Activated naive CD8-positive, alpha-beta T cell treated with anti-CD3 and anti-CD28 coated beads, Interleukin-2, amount 50 U/mL, for 24 hours (primary cell): ENCODE data around the gene OR6C3.
"Not testable (repeated sequence)": the region's sequence is repeated elsewhere in the genome, so short reads cannot be mapped to it uniquely, and the experiment has no call there.

Experiments
- ATAC-seq: fragments of 150-1000 bp; cut with Tn5 transposase; one replicate; pipeline ENCODE4 v1.10.0; 2021
- DNase-seq: peaks from one replicate; pipeline ENCODE4 v3.0.0; 2021
- H3K27ac Mint-ChIP-seq: one replicate; pipeline ENCODE4 v1.8.0; 2021; ENCODE audit warnings: mild to moderate bottlenecking, mixed read lengths
- H3K27me3 Mint-ChIP-seq: one replicate; pipeline ENCODE4 v1.8.0; 2021; ENCODE audit warnings: mixed read lengths
- H3K36me3 Mint-ChIP-seq: one replicate; pipeline ENCODE4 v1.8.0; 2021; ENCODE audit warnings: low read depth, mixed read lengths
- H3K4me1 Mint-ChIP-seq: one replicate; pipeline ENCODE4 v1.8.0; 2021; ENCODE audit warnings: mixed read lengths
- H3K4me3 Mint-ChIP-seq: one replicate; pipeline ENCODE4 v1.8.0; 2021; ENCODE audit warnings: mild to moderate bottlenecking, moderate library complexity, mixed read lengths
- H3K9me3 Mint-ChIP-seq: one replicate; pipeline ENCODE4 v1.8.0; 2021; ENCODE audit warnings: mixed read lengths

The OR6C3 gene

DNA sequence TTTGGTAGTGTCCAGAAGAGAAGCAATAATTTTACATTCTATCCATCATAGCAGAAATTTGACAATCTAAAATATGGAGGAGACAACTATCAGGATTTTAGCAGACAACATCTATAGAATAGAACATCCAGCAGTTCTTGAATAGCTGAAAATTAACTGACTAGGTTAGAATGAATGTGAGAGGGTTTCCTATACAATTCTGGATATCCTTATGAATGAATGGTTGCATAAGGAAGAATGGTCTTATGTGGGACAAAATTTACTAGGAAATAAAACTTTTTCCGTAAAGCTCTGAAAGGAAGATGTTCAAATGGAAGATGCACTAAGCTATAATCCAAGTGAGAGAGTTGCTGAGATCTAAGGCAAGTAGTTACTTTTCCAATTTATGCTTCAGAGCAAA lies at the start of gene OR6C3:
Gene OR6C3, plus strand, starts transcription at position 301 of the 400 bp plus-strand sequence. CDS start 955 bp downstream, outside the sequence.
- ATAC-seq (no peak), DNase-seq (no peak)
- Mint-ChIP-seq H3K27me3 (peaks cover 22% of the 10 kb centered on the region), H3K36me3 (no peaks in the 10 kb centered on the region), H3K4me1 (no peaks in the 10 kb centered on the region), H3K9me3 (no peaks in the 10 kb centered on the region), H3K27ac (no peak within 1 kb of the TSS), H3K4me3 (no peak within 1 kb of the TSS)

DNA sequence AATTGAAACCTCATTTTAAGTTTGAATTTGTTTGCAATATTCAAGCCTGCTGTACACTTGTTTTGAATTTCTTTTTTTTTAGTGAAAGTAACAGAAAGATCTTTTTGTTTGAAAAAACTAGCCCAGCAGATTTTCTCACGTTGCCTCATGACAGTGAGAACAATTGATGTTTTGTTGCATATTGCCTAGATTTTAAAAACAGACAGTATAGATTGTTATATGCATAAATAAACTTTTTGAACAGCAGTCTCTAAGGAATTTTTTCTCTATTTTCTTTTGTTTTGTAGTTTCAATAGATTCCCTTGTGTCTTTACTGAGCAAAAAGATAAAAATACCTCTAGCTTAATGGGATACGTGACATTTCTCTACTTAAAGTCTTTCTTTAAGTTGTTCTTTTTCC lies 49.6 kb upstream of the OR6C3 start:
- Mint-ChIP-seq H3K4me3 (no peak overlapping the region), H3K36me3 (no peaks in the 10 kb centered on the region), H3K27me3 (peaks cover 19% of the 10 kb centered on the region), H3K27ac (no peak overlapping the region), H3K4me1 (no peaks in the 10 kb centered on the region), H3K9me3 (no peaks in the 10 kb centered on the region)
- DNase-seq (no peak), ATAC-seq (no peak)

DNA sequence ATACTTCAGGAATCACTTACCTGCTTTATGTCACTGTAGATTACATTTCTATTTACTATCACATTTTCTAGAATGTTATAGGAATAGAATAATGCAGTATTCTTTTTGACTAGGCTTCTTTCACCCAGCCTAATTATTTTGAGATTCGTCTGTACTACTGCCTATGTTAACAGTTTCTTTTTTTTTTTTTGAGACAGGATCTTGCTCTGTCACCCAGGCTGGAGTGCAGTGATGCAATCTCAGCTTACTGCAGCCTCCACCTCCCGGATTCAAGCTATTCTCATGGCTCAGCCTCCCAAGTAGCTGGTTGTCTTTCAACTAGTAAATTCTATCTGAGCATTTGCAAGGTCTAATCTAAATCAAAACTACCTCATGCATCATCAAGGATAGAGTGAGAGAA lies 40.5 kb upstream of the OR6C3 start:
- no peaks in the 10 kb centered on the region for H3K36me3 Mint-ChIP-seq
- H3K9me3 Mint-ChIP-seq = no peaks in the 10 kb centered on the region
- ATAC-seq (no peak), DNase-seq (no peak)
- no peak overlapping the region for H3K4me3 Mint-ChIP-seq
- no peaks in the 10 kb centered on the region for H3K4me1 Mint-ChIP-seq
- H3K27ac Mint-ChIP-seq = no peak overlapping the region
- H3K27me3 Mint-ChIP-seq = peaks cover 12% of the 10 kb centered on the region

DNA sequence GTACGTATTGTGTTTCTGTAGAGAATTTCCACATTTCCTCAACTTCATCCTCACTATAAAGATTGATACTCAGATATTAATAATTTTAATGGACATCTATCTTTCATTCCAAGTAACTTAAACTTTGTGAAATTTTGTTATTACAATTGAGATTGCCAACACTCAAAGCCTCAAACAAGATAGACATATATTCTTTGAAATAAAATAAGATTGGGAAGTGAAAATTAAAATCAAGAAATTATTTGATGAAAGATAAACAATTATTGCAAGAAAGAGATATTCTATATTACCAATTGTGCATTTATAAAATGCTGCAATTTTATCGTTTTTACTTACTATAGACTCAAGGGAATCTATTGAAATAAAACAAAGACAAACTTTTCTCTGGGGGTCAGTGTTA lies 34.1 kb upstream of the OR6C3 start, which contains the start of gene OR6C6:
Gene OR6C6, minus strand, starts transcription at position 101 of the 400 bp plus-strand sequence. CDS start 1,337 bp downstream, outside the sequence.
- no peaks in the 10 kb centered on the region for H3K36me3 Mint-ChIP-seq
- H3K4me3 Mint-ChIP-seq = no peak within 1 kb of the TSS
- ATAC-seq (no peak), DNase-seq (no peak)
- peaks cover 25% of the 10 kb centered on the region for H3K27me3 Mint-ChIP-seq
- H3K9me3 Mint-ChIP-seq = peaks cover 4% of the 10 kb centered on the region
- no peaks in the 10 kb centered on the region for H3K4me1 Mint-ChIP-seq
- H3K27ac Mint-ChIP-seq = no peak within 1 kb of the TSS

DNA sequence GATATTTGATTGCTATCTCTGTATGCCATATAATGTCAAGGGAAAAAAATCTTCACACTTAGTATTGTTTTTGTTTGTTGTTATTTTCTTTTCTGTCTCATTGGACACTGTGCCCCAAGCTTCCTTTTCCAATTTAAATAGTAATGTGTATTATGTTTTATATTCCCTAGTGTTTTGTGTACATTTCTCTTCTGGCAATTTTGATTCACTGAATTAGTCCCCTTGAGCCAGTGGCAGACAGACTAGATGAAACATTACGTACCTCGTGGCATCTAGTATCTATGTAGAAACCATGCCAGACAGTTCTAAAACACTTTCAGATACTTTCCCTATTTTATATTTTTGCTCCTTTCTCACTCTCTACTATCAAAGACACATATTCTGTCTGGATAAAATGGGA lies 16.5 kb upstream of the OR6C3 start, which contains the start of gene OR6C1:
Gene OR6C1, plus strand, starts transcription at position 301 of the 400 bp plus-strand sequence. CDS start 6,257 bp downstream, outside the sequence.
- Mint-ChIP-seq H3K9me3 (no peaks in the 10 kb centered on the region), H3K4me1 (no peaks in the 10 kb centered on the region), H3K27ac (no peak within 1 kb of the TSS), H3K36me3 (no peaks in the 10 kb centered on the region), H3K27me3 (peaks cover 11% of the 10 kb centered on the region), H3K4me3 (no peak within 1 kb of the TSS)
- ATAC-seq (no peak), DNase-seq (no peak)

DNA sequence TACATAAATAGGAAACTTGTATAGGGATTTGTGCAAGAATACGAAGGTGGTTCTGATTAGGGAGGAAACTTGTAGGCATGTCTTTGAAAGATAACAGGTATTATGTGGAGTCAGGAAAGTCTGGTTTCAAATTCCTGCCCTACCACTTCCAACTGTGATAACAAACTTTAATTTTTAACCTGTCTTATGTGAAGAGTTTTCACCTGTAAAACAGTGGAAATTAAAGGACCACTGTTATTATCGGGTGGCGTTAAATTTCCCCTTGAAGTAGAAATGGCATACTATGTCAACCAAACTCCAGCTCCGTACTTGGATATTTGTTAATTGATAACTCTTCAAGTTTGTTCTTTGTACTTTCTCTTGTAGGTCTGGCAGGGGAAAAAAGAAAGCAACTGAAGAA lies 10.3 kb upstream of the OR6C3 start:
- Mint-ChIP-seq H3K9me3 (no peaks in the 10 kb centered on the region), H3K4me3 (no peak overlapping the region), H3K4me1 (no peaks in the 10 kb centered on the region), H3K27ac (no peak overlapping the region), H3K27me3 (peaks cover 14% of the 10 kb centered on the region), H3K36me3 (no peaks in the 10 kb centered on the region)
- ATAC-seq (no peak), DNase-seq (no peak)

DNA sequence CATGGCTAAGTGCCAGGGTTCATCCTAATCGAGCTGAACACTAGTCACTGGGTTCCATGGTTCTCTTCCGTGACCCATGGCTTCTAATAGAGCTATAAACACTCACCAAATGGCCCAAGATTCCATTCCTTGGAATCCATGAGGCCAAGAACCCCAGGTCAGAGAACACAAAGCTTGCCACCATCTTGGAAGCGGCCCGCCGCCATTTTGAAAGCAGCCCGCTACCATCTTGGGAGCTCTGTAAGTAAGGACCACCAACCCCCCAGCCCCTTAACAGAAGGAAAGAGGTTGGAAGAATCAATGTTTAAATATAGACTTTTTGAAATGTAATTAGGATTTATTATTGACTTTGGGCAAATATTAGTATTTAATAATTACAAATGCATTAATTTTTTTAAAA lies 4.7 kb upstream of the OR6C3 start:
- DNase-seq, H3K9me3 Mint-ChIP-seq, H3K27ac Mint-ChIP-seq, ATAC-seq, H3K4me3 Mint-ChIP-seq, H3K4me1 Mint-ChIP-seq, H3K36me3 Mint-ChIP-seq: not testable (repeated sequence)
- peaks cover 16% of the 10 kb centered on the region for H3K27me3 Mint-ChIP-seq

DNA sequence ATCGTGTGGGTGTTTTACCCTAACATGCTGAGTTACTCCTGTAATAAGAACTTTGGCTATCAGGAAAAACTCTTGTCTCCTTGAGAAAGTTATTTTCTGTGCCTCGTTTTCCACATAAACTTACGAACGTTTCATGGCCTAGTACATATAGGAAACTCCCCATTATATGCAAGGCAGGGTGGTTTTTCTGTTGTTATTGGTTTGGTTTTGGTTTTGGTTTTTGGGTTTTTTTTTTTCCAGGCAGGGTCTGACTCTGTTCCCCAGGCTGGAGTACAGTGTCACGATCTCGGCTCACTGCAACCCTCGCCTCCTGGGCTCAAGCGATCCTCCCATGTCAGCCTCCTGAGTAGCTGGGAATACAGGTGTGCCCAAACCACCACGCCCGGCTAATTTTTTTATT lies 5.5 kb downstream of the OR6C3 start:
- H3K4me3 Mint-ChIP-seq = no peak overlapping the region
- ATAC-seq (no peak), DNase-seq (no peak)
- no peaks in the 10 kb centered on the region for H3K4me1 Mint-ChIP-seq
- no peaks in the 10 kb centered on the region for H3K9me3 Mint-ChIP-seq
- peaks cover 26% of the 10 kb centered on the region for H3K27me3 Mint-ChIP-seq
- no peak overlapping the region for H3K27ac Mint-ChIP-seq
- H3K36me3 Mint-ChIP-seq = no peaks in the 10 kb centered on the region

DNA sequence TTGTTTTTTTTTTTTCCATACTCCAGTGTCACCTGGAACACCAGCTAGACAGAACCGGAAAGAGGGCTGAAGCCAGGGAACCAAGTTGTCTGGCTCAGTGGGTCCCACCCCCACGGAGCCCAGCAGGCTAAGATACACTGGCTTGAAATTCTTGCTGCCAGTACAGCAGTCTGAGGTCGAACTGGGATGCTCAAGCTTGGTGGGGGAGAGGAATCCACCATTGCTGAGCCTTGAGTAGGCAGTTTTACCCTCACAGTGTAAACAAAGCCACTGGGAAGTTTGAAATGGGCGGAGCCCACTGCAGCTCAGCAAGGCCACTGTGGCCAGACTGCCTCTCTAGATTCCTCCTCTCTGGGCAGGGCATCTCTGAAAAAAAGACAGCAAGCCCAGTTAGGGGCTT lies 24.8 kb downstream of the OR6C3 start:
- not testable (repeated sequence) for H3K36me3 Mint-ChIP-seq, ATAC-seq, DNase-seq, H3K27ac Mint-ChIP-seq, H3K9me3 Mint-ChIP-seq, H3K4me1 Mint-ChIP-seq, H3K4me3 Mint-ChIP-seq
- H3K27me3 Mint-ChIP-seq = peaks cover 23% of the 10 kb centered on the region

DNA sequence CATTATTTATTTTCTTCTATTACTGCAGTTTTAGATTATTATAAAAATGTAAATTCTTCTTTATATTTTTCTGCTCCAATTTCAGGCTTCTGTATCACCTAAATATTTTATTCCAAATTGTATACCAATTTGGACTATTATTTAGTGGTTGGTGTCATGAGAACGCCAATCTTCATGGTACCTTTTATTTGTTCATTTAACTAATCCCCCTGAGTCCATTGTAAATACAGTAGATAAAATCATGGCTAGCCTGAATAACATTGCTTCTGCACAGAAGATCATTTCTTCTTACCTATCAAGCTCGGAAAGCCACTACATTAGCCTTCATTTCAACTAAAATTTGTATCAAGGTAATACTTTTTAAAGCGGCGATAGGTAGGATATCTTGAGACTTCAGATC lies 32.1 kb downstream of the OR6C3 start, which contains the start of gene OR6C75:
Gene OR6C75, plus strand, starts transcription at position 301 of the 400 bp plus-strand sequence. CDS start 2,136 bp downstream, outside the sequence.
- Mint-ChIP-seq H3K36me3 (no peaks in the 10 kb centered on the region), H3K9me3 (no peaks in the 10 kb centered on the region), H3K27me3 (peaks cover 16% of the 10 kb centered on the region), H3K4me3 (no peak within 1 kb of the TSS), H3K27ac (no peak within 1 kb of the TSS), H3K4me1 (no peaks in the 10 kb centered on the region)
- DNase-seq = no peak
- no peak for ATAC-seq

DNA sequence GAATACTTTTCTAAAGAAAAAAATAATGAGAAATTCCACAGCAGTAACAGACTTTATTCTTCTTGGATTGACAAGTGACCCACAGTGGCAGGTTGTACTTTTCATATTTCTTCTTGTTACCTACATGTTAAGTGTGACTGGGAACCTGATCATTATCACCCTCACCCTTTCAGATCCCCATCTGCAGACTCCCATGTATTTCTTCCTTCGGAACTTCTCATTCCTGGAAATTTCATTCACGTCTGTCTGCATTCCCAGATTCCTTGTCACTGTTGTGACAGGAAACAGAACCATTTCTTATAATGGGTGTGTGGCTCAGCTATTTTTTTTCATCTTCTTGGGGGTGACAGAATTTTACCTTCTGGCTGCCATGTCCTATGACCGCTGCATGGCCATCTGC lies 34.5 kb downstream of the OR6C3 start:
- H3K9me3 Mint-ChIP-seq = no peaks in the 10 kb centered on the region
- no peak overlapping the region for H3K4me3 Mint-ChIP-seq
- no peaks in the 10 kb centered on the region for H3K4me1 Mint-ChIP-seq
- ATAC-seq (no peak), DNase-seq (no peak)
- H3K27me3 Mint-ChIP-seq = peaks cover 11% of the 10 kb centered on the region
- H3K27ac Mint-ChIP-seq = no peak overlapping the region
- no peaks in the 10 kb centered on the region for H3K36me3 Mint-ChIP-seq

DNA sequence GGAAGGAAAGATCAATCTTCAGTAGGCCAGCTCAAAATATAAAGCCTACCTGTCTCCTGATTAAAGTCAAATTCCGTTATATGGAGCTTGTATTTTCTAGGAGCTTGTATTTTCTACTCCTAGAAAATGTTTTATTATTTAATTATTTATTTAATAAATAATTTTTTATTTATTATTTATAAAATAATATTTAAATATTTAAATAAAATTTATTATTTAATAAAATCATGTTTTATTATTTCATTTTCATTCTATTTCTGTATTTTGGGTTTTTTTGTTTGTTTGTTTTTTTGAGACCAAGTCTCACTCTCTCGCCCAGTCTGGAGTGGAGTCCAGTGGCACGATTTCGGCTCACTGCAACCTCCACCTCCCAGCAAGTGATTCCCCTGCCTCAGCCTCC lies 42.0 kb downstream of the OR6C3 start:
- Mint-ChIP-seq H3K27ac (no peak overlapping the region), H3K27me3 (peaks cover 4% of the 10 kb centered on the region), H3K9me3 (no peaks in the 10 kb centered on the region), H3K36me3 (no peaks in the 10 kb centered on the region), H3K4me3 (no peak overlapping the region), H3K4me1 (no peaks in the 10 kb centered on the region)
- ATAC-seq = no peak
- DNase-seq = no peak
